H1 (cell line): ENCODE measurements around the gene PTPRD. TPM values are rescaled to one million over a fixed set of nuclear protein-coding genes. Genes with fewer than 3 reads are reported as not detected.

Experiments used
- ASH2L ChIP-seq: fragments of 200-600, 300-600 bp; sonication (generic); IDR thresholded peaks from one replicate; pipeline ENCODE4 v1.7.1; 2017; ENCODE audit warnings: low read length
- EP300 ChIP-seq, 2 experiments: IDR thresholded peaks; 1 replicate in 1 of 2; 2 replicates in 1 of 2; pipeline ENCODE4 v1.6.1; 2011 to 2012; ENCODE audit warnings: low read depth in 2 of 2, low read length in 2 of 2, mild to moderate bottlenecking in 2 of 2, borderline replicate concordance in 1 of 2, inconsistent platforms in 1 of 2, moderate library complexity in 1 of 2
- KDM1A ChIP-seq: fragments of 200-600, 300-600 bp; sonication (generic); IDR thresholded peaks from 2 replicates; pipeline ENCODE4 v1.7.1; 2016; ENCODE audit warnings: mild to moderate bottlenecking, low read length, borderline replicate concordance
- SIN3A ChIP-seq, 2 experiments: IDR thresholded peaks in 1 of 2; conservative IDR thresholded peaks in 1 of 2; 2 replicates each; pipeline ENCODE4 v1.6.1; 2011 to 2012; ENCODE audit warnings: low read length in 2 of 2, improper control_type of control experiment in 1 of 2, low read depth in 1 of 2, mild to moderate bottlenecking in 1 of 2
- SIRT6 ChIP-seq: IDR thresholded peaks from one replicate; pipeline ENCODE4 v1.7.1; 2012; ENCODE audit warnings: low read length, inconsistent platforms
- ZNF274 ChIP-seq: IDR thresholded peaks from 2 replicates; pipeline ENCODE4 v1.7.0; 2012; ENCODE audit warnings: low read length, borderline replicate concordance; ENCODE audit errors: extremely low read depth
- polyA plus RNA-seq, 7 experiments: library from polyadenylated mRNA; depleted of rRNA in 3 of 7; stranded (reverse) in 5 of 7; unstranded in 2 of 7; fragments of >200 nt in 5 of 7; fragments of 200-250 nt in 2 of 7; gene quantifications; 1 replicate in 5 of 7; 2 replicates in 1 of 7; 4 replicates in 1 of 7; pipeline versions ENCODE4 v1.2.1 to v1.2.3, GENCODE V29; 2011 to 2013; ENCODE audit warnings: missing spikeins in 2 of 7, mixed read lengths in 2 of 7
- total RNA-seq: library from RNA; stranded (reverse); fragmentation: NEBNext Ultra II Directional; extraction: Animal tissue kit (Norgen Biotek cat#: 25700); gene quantifications from 2 replicates; pipeline ENCODE4 v1.2.1, GENCODE V29; 2021

The PTPRD gene
- total and polyA plus RNA-seq, 2 of the 8 experiments (the other 6 are each of a cell fraction or from before 2014, with no cell fraction given): 17.2 to 77.0 TPM

GRCh38 chr9:8684978-8685708 lies 1927.7 kb downstream of the PTPRD start (continued):
- TF ChIP-seq EP300 (IDR thresholded peaks at IDR 0.05; ENCODE audit: borderline replicate concordance in 1 of 2, low read depth in 2 of 2, low read length in 2 of 2): no peak
- no peak for TF ChIP-seq ASH2L
- no peak for TF ChIP-seq SIN3A (conservative IDR thresholded peaks at IDR 0.05 in 1 of 2, IDR thresholded peaks at IDR 0.05 in 1 of 2; ENCODE audit: low read depth in 1 of 2, low read length in 2 of 2)
- no peak for TF ChIP-seq SIRT6
- no peak for TF ChIP-seq KDM1A
- TF ChIP-seq ZNF274: no peak
- TF ChIP-seq, all 59 proteins: peak for 0
